ENCODE measurements around the gene HPS3.

HPS3 gene

GRCh38 chr3:149179220-149179619, 49.8 kb downstream of the HPS3 start:
- Histone ChIP-seq H3K27me3 (replicated peaks in 2 of 5; ENCODE audit: control insufficient read depth in 4 of 5, insufficient read depth in 5 of 5, low read length in 4 of 5) (no peaks in the 10 kb centered on the region), H3K27ac (ENCODE audit: insufficient read depth in 1 of 2, low read depth in 1 of 2, low read length in 2 of 2, poor library complexity in 1 of 2, severe bottlenecking in 2 of 2) (no peak overlapping the region), H3K4me3 (ENCODE audit: control insufficient read depth in 1 of 7, extremely low read depth in 1 of 7, insufficient read depth in 4 of 7, low read depth in 2 of 7, low read length in 6 of 7) (no peak overlapping the region), H3K9me3 (ENCODE audit: control extremely low read depth in 1 of 5, control insufficient read depth in 4 of 5, insufficient read depth in 2 of 5, low read depth in 1 of 5, low read length in 4 of 5) (peaks cover 0 to 10% (median 0%) of the 10 kb centered on the region in 5 experiments), H3K36me3 (ENCODE audit: control insufficient read depth in 4 of 4, insufficient read depth in 4 of 4, low read length in 3 of 4) (peaks cover 3 to 15% (median 9%) of the 10 kb centered on the region in 4 experiments), H3K4me1 (ENCODE audit: control extremely low read depth in 1 of 4, control insufficient read depth in 4 of 4, insufficient read depth in 4 of 4, low read length in 3 of 4) (no peaks in the 10 kb centered on the region)
- POLR2A ChIA-PET: no interaction called here
- CTCF ChIA-PET: interaction anchor here (1.4 kb wide), 1 partner anchor 10 kb away, joined by 6 read pairs; no protein-coding TSS in a partner anchor
- no peak for DNase-seq
- no CpG with 5 or more reads among the region's 1 CpG for WGBS (ENCODE audit: insufficient coverage)

- no peak overlapping the region for H3K4me3 ChIP-seq (ENCODE audit: control insufficient read depth in 1 of 7, extremely low read depth in 1 of 7, insufficient read depth in 4 of 7, low read depth in 2 of 7, low read length in 6 of 7)
- WGBS (ENCODE audit: insufficient coverage): 97% methylated on average over 4 of the region's 7 CpGs
- peaks cover 3 to 14% (median 9%) of the 10 kb centered on the region in 4 experiments for H3K36me3 ChIP-seq (ENCODE audit: control insufficient read depth in 4 of 4, insufficient read depth in 4 of 4, low read length in 3 of 4)
- ChIA-PET CTCF (interaction anchor here (0.6 to 1.4 kb wide), 3 partner anchors 10 to 592 kb away, joined by 3 to 6 read pairs (median 3); no protein-coding TSS in a partner anchor), POLR2A (no interaction called here)
- no peaks in the 10 kb centered on the region for H3K27me3 ChIP-seq (replicated peaks in 2 of 5; ENCODE audit: control insufficient read depth in 4 of 5, insufficient read depth in 5 of 5, low read length in 4 of 5)
- DNase-seq: no peak
- H3K27ac ChIP-seq (ENCODE audit: insufficient read depth in 1 of 2, low read depth in 1 of 2, low read length in 2 of 2, poor library complexity in 1 of 2, severe bottlenecking in 2 of 2): no peak overlapping the region
- H3K9me3 ChIP-seq (ENCODE audit: control extremely low read depth in 1 of 5, control insufficient read depth in 4 of 5, insufficient read depth in 2 of 5, low read depth in 1 of 5, low read length in 4 of 5): peaks cover 0 to 10% (median 0%) of the 10 kb centered on the region in 5 experiments
- no peaks in the 10 kb centered on the region for H3K4me1 ChIP-seq (ENCODE audit: control extremely low read depth in 1 of 4, control insufficient read depth in 4 of 4, insufficient read depth in 4 of 4, low read length in 3 of 4)
Observed at GRCh38 chr3:149180057-149180573, 50.7 kb downstream of the HPS3 start.

GRCh38 chr3:149181182-149181581, 51.7 kb downstream of the HPS3 start:
- H3K36me3 ChIP-seq (ENCODE audit: control insufficient read depth in 4 of 4, insufficient read depth in 4 of 4, low read length in 3 of 4): peaks cover 3 to 14% (median 9%) of the 10 kb centered on the region in 4 experiments
- no peak for DNase-seq
- H3K9me3 ChIP-seq (ENCODE audit: control extremely low read depth in 1 of 5, control insufficient read depth in 4 of 5, insufficient read depth in 2 of 5, low read depth in 1 of 5, low read length in 4 of 5): peaks cover 0 to 10% (median 0%) of the 10 kb centered on the region in 5 experiments
- no peak overlapping the region for H3K27ac ChIP-seq (ENCODE audit: insufficient read depth in 1 of 2, low read depth in 1 of 2, low read length in 2 of 2, poor library complexity in 1 of 2, severe bottlenecking in 2 of 2)
- ChIA-PET CTCF (no interaction called here), POLR2A (no interaction called here)
- H3K4me1 ChIP-seq (ENCODE audit: control extremely low read depth in 1 of 4, control insufficient read depth in 4 of 4, insufficient read depth in 4 of 4, low read length in 3 of 4): no peaks in the 10 kb centered on the region
- H3K4me3 ChIP-seq (ENCODE audit: control insufficient read depth in 1 of 7, extremely low read depth in 1 of 7, insufficient read depth in 4 of 7, low read depth in 2 of 7, low read length in 6 of 7): no peak overlapping the region
- no CpG with 5 or more reads among the region's 2 CpGs for WGBS (ENCODE audit: insufficient coverage)
- H3K27me3 ChIP-seq (replicated peaks in 2 of 5; ENCODE audit: control insufficient read depth in 4 of 5, insufficient read depth in 5 of 5, low read length in 4 of 5): no peaks in the 10 kb centered on the region

- DNase-seq: no peak
- H3K27me3 ChIP-seq (replicated peaks in 2 of 5; ENCODE audit: control insufficient read depth in 4 of 5, insufficient read depth in 5 of 5, low read length in 4 of 5): no peaks in the 10 kb centered on the region
- H3K36me3 ChIP-seq (ENCODE audit: control insufficient read depth in 4 of 4, insufficient read depth in 4 of 4, low read length in 3 of 4): peaks cover 0 to 2% (median 0%) of the 10 kb centered on the region in 4 experiments
- ChIA-PET POLR2A (no interaction called here), CTCF (no interaction called here)
- no peak overlapping the region for H3K4me3 ChIP-seq (ENCODE audit: control insufficient read depth in 1 of 7, extremely low read depth in 1 of 7, insufficient read depth in 4 of 7, low read depth in 2 of 7, low read length in 6 of 7)
- H3K4me1 ChIP-seq (ENCODE audit: control extremely low read depth in 1 of 4, control insufficient read depth in 4 of 4, insufficient read depth in 4 of 4, low read length in 3 of 4): no peaks in the 10 kb centered on the region
- no peaks in the 10 kb centered on the region for H3K9me3 ChIP-seq (ENCODE audit: control extremely low read depth in 1 of 5, control insufficient read depth in 4 of 5, insufficient read depth in 2 of 5, low read depth in 1 of 5, low read length in 4 of 5)
- no peak overlapping the region for H3K27ac ChIP-seq (ENCODE audit: insufficient read depth in 1 of 2, low read depth in 1 of 2, low read length in 2 of 2, poor library complexity in 1 of 2, severe bottlenecking in 2 of 2)
- WGBS (ENCODE audit: insufficient coverage): 93% methylated on average over 2 of the region's 2 CpGs
Observed at GRCh38 chr3:149186219-149186618, 56.8 kb downstream of the HPS3 start.

GRCh38 chr3:149186721-149187120, 57.3 kb downstream of the HPS3 start:
- Histone ChIP-seq H3K36me3 (ENCODE audit: control insufficient read depth in 4 of 4, insufficient read depth in 4 of 4, low read length in 3 of 4) (peaks cover 0 to 2% (median 0%) of the 10 kb centered on the region in 4 experiments), H3K27ac (ENCODE audit: insufficient read depth in 1 of 2, low read depth in 1 of 2, low read length in 2 of 2, poor library complexity in 1 of 2, severe bottlenecking in 2 of 2) (no peak overlapping the region), H3K4me1 (ENCODE audit: control extremely low read depth in 1 of 4, control insufficient read depth in 4 of 4, insufficient read depth in 4 of 4, low read length in 3 of 4) (no peaks in the 10 kb centered on the region), H3K9me3 (ENCODE audit: control extremely low read depth in 1 of 5, control insufficient read depth in 4 of 5, insufficient read depth in 2 of 5, low read depth in 1 of 5, low read length in 4 of 5) (no peaks in the 10 kb centered on the region), H3K4me3 (ENCODE audit: control insufficient read depth in 1 of 7, extremely low read depth in 1 of 7, insufficient read depth in 4 of 7, low read depth in 2 of 7, low read length in 6 of 7) (no peak overlapping the region), H3K27me3 (replicated peaks in 2 of 5; ENCODE audit: control insufficient read depth in 4 of 5, insufficient read depth in 5 of 5, low read length in 4 of 5) (no peaks in the 10 kb centered on the region)
- WGBS (ENCODE audit: insufficient coverage): 100% methylated on average over 1 of the region's 3 CpGs
- ChIA-PET POLR2A (no interaction called here), CTCF (interaction anchor here (0.8 kb wide), 1 partner anchor 11 kb away, joined by 3 read pairs; no protein-coding TSS in a partner anchor)
- DNase-seq: no peak

- CTCF ChIA-PET: no interaction called here
- no peaks in the 10 kb centered on the region for H3K27me3 ChIP-seq (replicated peaks in 2 of 5; ENCODE audit: control insufficient read depth in 4 of 5, insufficient read depth in 5 of 5, low read length in 4 of 5)
- no peak overlapping the region for H3K27ac ChIP-seq (ENCODE audit: insufficient read depth in 1 of 2, low read depth in 1 of 2, low read length in 2 of 2, poor library complexity in 1 of 2, severe bottlenecking in 2 of 2)
- peaks cover 0 to 2% (median 0%) of the 10 kb centered on the region in 4 experiments for H3K36me3 ChIP-seq (ENCODE audit: control insufficient read depth in 4 of 4, insufficient read depth in 4 of 4, low read length in 3 of 4)
- WGBS (ENCODE audit: insufficient coverage): no CpG with 5 or more reads among the region's 2 CpGs
- no peaks in the 10 kb centered on the region for H3K4me1 ChIP-seq (ENCODE audit: control extremely low read depth in 1 of 4, control insufficient read depth in 4 of 4, insufficient read depth in 4 of 4, low read length in 3 of 4)
- H3K9me3 ChIP-seq (ENCODE audit: control extremely low read depth in 1 of 5, control insufficient read depth in 4 of 5, insufficient read depth in 2 of 5, low read depth in 1 of 5, low read length in 4 of 5): no peaks in the 10 kb centered on the region
- POLR2A ChIA-PET: no interaction called here
- no peak for DNase-seq
- H3K4me3 ChIP-seq (ENCODE audit: control insufficient read depth in 1 of 7, extremely low read depth in 1 of 7, insufficient read depth in 4 of 7, low read depth in 2 of 7, low read length in 6 of 7): no peak overlapping the region
Observed at GRCh38 chr3:149188494-149188893, 59.1 kb downstream of the HPS3 start.

- 100% methylated on average over 1 of the region's 1 CpG for WGBS (ENCODE audit: insufficient coverage)
- DNase-seq: no peak
Observed at GRCh38 chr3:149195221-149195620, 65.8 kb downstream of the HPS3 start.

More at GRCh38 chr3:149195221-149195620, 65.8 kb downstream of the HPS3 start:
- Histone ChIP-seq H3K36me3 (ENCODE audit: control insufficient read depth in 4 of 4, insufficient read depth in 4 of 4, low read length in 3 of 4) (no peaks in the 10 kb centered on the region), H3K27ac (ENCODE audit: insufficient read depth in 1 of 2, low read depth in 1 of 2, low read length in 2 of 2, poor library complexity in 1 of 2, severe bottlenecking in 2 of 2) (no peak overlapping the region), H3K27me3 (replicated peaks in 2 of 5; ENCODE audit: control insufficient read depth in 4 of 5, insufficient read depth in 5 of 5, low read length in 4 of 5) (no peaks in the 10 kb centered on the region), H3K4me1 (ENCODE audit: control extremely low read depth in 1 of 4, control insufficient read depth in 4 of 4, insufficient read depth in 4 of 4, low read length in 3 of 4) (peaks cover 7 to 23% (median 10%) of the 10 kb centered on the region in 4 experiments), H3K9me3 (ENCODE audit: control extremely low read depth in 1 of 5, control insufficient read depth in 4 of 5, insufficient read depth in 2 of 5, low read depth in 1 of 5, low read length in 4 of 5) (no peaks in the 10 kb centered on the region), H3K4me3 (ENCODE audit: control insufficient read depth in 1 of 7, extremely low read depth in 1 of 7, insufficient read depth in 4 of 7, low read depth in 2 of 7, low read length in 6 of 7) (no peak overlapping the region)
- ChIA-PET CTCF (no interaction called here), POLR2A (no interaction called here)
